ENCODE results near the gene HJV. TPM values are rescaled to one million over a fixed set of nuclear protein-coding genes. Genes with fewer than 3 reads are reported as not detected.

Gene HJV
- total RNA-seq, 1 donor from 2014 or later: not detected

DNA sequence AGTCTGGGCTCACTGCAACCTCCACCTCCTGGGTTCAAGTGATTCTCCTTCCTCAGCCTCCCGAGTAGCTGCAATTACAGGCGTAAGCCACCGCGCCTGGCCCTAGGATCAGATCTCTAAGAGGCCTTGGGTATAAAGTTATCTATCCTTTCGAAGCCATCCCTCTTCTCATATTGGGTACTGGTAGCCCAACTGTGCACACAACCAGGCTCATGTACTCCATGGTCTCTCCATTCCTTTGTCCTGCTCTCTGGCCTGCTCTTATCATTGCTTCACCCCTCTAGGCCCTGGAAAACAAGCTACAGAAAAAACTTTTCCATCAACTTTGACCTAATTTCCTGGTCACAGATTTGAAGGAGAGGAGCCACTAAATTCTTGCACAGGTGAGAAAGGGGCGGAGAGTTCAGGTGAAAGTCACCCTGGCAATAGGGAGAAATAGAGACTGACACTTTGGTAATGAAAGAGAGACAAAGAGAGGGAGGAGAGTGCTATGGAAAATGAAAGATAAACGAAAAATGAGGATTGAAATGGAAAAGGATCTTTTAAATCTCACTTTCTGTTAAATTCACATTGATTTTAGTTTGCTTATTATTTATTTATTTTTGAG lies 31.2 kb downstream of the HJV start:
- Histone ChIP-seq H3K9me3 (no peaks in the 10 kb centered on the region), H3K4me1 (peaks cover 2 to 24% of the 10 kb centered on the region in 2 donors), H3K27me3 (no peaks in the 10 kb centered on the region), H3K36me3 (peaks cover 26 to 35% of the 10 kb centered on the region in 2 donors), H3K27ac (peak overlapping the region; percentile 46 to 95), H3K4me3 (no peak overlapping the region)
- peak in 1 of 2 donors; percentile 67 for DNase-seq (ENCODE audit: low spot score in 2 of 2)
- TF ChIP-seq, protein P1, sequence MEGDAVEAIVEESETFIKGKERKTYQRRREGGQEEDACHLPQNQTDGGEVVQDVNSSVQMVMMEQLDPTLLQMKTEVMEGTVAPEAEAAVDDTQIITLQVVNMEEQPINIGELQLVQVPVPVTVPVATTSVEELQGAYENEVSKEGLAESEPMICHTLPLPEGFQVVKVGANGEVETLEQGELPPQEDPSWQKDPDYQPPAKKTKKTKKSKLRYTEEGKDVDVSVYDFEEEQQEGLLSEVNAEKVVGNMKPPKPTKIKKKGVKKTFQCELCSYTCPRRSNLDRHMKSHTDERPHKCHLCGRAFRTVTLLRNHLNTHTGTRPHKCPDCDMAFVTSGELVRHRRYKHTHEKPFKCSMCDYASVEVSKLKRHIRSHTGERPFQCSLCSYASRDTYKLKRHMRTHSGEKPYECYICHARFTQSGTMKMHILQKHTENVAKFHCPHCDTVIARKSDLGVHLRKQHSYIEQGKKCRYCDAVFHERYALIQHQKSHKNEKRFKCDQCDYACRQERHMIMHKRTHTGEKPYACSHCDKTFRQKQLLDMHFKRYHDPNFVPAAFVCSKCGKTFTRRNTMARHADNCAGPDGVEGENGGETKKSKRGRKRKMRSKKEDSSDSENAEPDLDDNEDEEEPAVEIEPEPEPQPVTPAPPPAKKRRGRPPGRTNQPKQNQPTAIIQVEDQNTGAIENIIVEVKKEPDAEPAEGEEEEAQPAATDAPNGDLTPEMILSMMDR (IDR thresholded peaks at IDR 0.05): no peak
- intact Hi-C loops (cut with DNase I): no loop called here

DNA sequence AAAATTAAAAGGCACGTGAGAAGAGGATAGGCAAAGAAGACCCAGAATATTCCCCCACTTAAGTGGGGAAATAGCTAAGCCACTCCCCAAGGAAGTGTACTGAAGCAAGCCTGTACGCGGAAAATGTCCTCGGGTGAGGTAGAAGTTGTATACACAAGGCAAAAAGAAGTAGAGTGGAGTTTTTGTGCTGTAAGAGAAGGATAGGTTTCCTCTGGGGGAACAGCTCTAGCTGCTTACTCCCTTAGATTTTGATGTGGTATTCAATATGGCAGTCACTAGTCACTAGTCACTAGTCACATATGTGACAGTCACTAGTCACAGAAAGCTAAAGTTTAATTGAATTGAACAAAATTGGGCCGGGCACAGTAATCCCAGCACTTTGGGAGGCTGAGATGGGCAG lies 32.8 kb downstream of the HJV start:
- Histone ChIP-seq H3K4me3 (no peak overlapping the region), H3K27me3 (no peaks in the 10 kb centered on the region), H3K36me3 (peaks cover 14 to 20% of the 10 kb centered on the region in 2 donors), H3K27ac (peak overlapping the region; percentile 17 to 42), H3K4me1 (peaks cover 7 to 36% of the 10 kb centered on the region in 2 donors), H3K9me3 (no peaks in the 10 kb centered on the region)
- TF ChIP-seq, protein P1 (IDR thresholded peaks at IDR 0.05): no peak
- DNase-seq (ENCODE audit: low spot score in 2 of 2): peak in 1 of 2 donors; percentile 53
- intact Hi-C loops (cut with DNase I): no loop called here

DNA sequence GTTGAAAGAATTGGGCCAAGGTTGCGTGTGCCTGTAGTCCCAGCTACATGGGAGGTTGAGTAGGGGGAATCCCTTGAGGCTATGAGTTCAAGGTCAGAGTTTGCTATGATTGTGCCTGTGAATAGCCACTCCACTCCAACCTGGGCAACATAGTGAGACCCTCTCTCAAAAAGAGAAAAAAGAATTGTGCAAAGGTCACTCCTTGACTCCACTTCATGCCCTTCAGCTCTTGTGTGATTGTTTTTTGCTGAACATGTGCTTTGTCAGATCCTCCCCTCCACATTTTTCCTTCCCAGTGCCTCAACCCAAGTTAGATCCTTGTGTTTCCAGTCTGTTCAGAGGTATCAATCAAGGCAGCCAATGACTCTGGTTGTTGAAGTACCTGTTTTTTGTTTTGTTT lies 33.6 kb downstream of the HJV start:
- no peaks in the 10 kb centered on the region for H3K9me3 ChIP-seq
- H3K27ac ChIP-seq: peak overlapping the region; percentile 17 to 38
- no peaks in the 10 kb centered on the region for H3K27me3 ChIP-seq
- no peak overlapping the region for H3K4me3 ChIP-seq
- DNase-seq (ENCODE audit: low spot score in 2 of 2): peak in 1 of 2 donors; percentile 48
- intact Hi-C loops (cut with DNase I): no loop called here
- TF ChIP-seq, protein P1 (IDR thresholded peaks at IDR 0.05): no peak
- peaks cover 5 to 11% of the 10 kb centered on the region in 2 donors for H3K36me3 ChIP-seq
- H3K4me1 ChIP-seq: peaks cover 13 to 39% of the 10 kb centered on the region in 2 donors

DNA sequence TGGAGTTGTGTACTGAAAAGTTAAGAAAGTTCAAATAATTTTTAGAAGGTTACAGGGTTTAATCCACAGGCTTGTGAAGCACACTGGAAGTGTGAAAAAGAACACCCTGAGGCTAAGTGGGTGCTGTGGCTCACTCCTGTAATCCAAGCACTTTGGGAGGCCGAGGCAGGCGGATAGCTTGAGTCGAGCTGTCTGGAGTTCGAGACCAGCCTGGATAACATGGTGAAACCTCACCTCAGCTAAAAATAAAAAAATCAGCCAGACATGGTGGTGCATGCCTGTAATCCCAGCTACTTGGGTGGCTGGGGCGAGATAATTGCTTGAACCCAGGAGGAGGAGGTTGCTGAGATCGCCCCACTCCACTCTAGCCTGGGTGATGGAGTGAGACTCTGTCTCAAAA lies 35.0 kb downstream of the HJV start:
- Histone ChIP-seq H3K4me3 (no peak overlapping the region), H3K27me3 (no peaks in the 10 kb centered on the region), H3K36me3 (no peaks in the 10 kb centered on the region), H3K27ac (peak overlapping the region; percentile 90 to 98), H3K9me3 (no peaks in the 10 kb centered on the region), H3K4me1 (peaks cover 18 to 43% of the 10 kb centered on the region in 2 donors)
- TF ChIP-seq, protein P1 (IDR thresholded peaks at IDR 0.05): no peak
- DNase-seq (ENCODE audit: low spot score in 2 of 2): peak in 1 of 2 donors; percentile 52
- intact Hi-C loops (cut with DNase I): loop anchor here (1.0 kb wide), 1 partner anchor 10 kb away; the partner anchor contains the start of gene TXNIP

DNA sequence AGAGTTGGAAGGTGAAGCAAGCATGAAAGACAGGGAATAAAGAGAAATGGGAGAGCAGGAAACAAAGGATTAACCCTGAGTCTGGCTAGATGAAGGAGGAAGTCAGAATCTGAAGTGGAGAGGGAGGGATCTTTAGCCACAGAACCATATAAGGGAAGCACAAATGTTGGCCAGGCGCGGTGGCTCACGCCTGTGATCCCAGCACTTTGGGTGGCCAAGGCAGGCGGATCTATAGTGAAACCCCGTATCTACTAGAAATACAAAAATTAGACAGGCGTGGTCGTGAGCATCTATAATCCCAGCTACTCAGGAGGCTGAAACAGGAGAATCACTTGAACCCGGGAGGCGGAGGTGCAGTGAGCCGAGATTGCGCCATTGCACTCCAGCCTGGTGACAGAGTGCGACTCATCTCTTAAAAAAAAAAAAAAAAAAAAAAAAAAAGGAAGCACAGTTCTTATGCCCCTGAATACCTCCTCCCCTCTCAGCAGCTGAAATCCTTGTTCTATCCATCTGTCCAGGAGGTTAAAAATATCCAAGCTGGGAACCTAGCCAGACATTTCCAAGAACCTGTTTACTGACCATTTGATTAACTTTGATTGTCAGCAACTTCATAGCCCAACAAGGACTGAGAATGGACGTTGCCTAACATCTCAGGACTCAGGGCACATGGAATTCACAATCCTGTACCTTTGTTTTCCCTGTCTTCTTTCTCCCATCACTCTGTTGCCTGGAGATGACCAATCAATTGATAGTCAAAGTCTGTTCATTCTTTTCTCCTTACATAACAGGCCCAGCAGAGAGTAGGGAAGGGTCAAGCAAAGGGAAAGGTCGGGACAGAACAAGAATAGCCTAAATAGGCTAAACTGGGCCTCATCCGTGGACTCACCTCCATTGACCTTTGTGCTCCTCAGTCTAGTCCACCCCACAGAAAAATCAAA lies 35.8 kb downstream of the HJV start:
- peak overlapping the region; percentile 12 to 19 for H3K4me3 ChIP-seq
- intact Hi-C loops (cut with DNase I): loop anchor here (1.0 kb wide), 1 partner anchor 11 kb away; the partner anchor contains the start of gene TXNIP
- no peaks in the 10 kb centered on the region for H3K9me3 ChIP-seq
- H3K27me3 ChIP-seq: no peaks in the 10 kb centered on the region
- DNase-seq (ENCODE audit: low spot score in 2 of 2): peak in 1 of 2 donors; percentile 70
- no peaks in the 10 kb centered on the region for H3K36me3 ChIP-seq
- TF ChIP-seq, protein P1 (IDR thresholded peaks at IDR 0.05): no peak
- peak overlapping the region; percentile 90 to 98 for H3K27ac ChIP-seq
- H3K4me1 ChIP-seq: peaks cover 21 to 49% of the 10 kb centered on the region in 2 donors
